Activated CD8-positive, alpha-beta memory T cell treated with anti-CD3 and anti-CD28 coated beads, Interleukin-2, amount 50 U/mL, for 24 hours (primary cell): ENCODE data around the gene TMED10.
"Not testable (repeated sequence)": the region's sequence is repeated elsewhere in the genome, so short reads cannot be mapped to it uniquely, and the experiment has no call there.

Experiments used
- DNase-seq: peaks from one replicate; pipeline ENCODE4 v3.0.0-alpha.2; 2020; ENCODE audit errors: extremely low read depth

TMED10 gene

DNA sequence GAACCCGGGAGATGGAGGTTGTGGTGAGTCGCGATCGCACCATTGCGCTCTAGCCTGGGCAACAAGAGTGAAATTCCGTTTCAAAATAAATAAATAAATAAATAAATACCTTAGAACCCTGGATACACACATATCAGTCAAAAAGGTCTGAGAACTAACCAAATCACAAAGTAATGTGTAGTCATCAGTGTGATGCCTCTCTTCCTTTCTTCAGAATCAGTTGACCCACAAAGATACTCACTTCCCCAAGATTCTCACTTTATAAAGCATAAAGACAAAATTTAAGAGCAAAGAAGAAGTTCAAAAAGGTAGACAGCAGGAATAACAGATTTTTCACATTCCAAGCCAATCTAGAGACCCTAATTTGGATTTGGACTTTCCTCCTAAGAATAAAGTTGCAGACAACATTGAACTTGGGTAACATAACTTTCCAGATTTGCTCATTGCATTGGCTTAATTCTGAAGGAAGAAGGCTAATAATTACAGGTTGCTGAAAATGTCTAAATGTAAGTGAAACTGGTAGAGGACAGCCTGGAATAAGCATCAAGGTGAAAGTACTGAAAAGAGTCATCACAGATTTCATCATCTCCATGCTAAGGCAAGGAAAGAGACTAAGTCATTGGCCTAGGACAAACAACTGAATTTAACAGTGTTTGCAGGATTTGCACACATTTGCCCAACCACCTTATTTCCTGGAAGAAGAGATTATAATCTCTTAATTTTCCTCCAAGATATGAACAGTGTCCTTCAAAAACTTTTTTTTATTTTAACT lies 17.4 kb downstream of the TMED10 start:
- DNase-seq: no peak

DNA sequence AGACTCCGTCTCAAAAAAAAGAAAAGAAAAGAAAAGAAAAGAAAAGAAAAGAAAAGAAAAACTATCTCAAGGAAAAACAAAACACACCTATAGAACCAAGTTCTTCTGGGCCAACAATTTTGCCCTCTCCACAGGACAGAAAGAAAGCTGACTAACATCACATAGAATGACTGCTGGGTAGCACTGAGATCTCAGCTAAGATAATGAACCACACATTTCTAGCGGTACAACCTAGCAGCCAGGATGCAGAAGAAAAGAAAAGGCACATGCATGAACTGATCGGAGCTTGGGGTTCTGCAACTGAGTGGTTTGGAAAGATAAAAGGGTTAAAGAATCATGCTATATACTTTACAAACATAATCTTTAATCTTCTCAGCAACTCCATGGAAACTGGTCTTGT lies 19.5 kb downstream of the TMED10 start:
- DNase-seq: no peak

GRCh38 chr14:75156111-75156510 lies 20.3 kb downstream of the TMED10 start:
- no peak for DNase-seq

DNA sequence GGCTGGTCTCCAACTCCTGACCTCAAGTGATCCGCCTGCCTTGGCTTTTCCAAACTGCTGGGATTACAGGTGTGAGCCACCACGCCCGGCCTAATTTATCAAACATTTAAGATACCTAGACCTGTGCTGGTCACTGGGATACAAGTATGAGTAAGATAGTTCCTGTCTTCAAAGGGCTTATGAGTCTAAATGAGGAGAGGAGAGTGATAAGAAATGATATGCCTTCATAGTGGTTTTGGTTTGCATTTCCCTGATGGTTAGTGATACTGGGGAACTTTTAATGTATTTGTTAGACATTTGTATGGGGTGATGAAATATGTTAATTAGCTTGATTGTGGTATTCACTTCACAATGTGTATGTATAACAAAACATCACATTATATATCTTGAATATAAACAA lies 21.2 kb downstream of the TMED10 start:
- no peak for DNase-seq

GRCh38 chr14:75153295-75153694 lies 23.1 kb downstream of the TMED10 start:
- no peak for DNase-seq

GRCh38 chr14:75151851-75152250 lies 24.6 kb downstream of the TMED10 start:
- DNase-seq: no peak

- not testable (repeated sequence) for DNase-seq
Observed at GRCh38 chr14:75150637-75151036, 25.8 kb downstream of the TMED10 start.

DNA sequence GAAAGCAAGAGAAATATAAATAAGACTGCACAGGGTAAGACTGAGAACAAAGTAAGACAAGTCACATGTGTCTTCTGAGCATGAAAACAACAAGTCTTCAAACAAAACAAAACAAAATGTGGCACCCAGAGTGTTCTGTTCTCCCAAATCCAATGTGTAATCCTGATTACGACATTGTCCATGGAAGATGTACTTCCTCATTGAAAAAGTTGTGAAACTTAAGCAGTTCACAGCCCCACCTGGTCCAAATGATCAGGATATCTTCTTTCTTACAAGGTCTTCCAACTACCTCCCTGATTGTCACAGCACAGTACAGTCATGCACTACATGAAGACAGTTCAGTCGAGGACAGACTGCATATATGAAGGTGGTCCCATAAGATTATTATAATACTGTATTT lies 26.3 kb downstream of the TMED10 start:
- DNase-seq: no peak

- no peak for DNase-seq
Observed at GRCh38 chr14:75147423-75148071, 28.9 kb downstream of the TMED10 start.

DNA sequence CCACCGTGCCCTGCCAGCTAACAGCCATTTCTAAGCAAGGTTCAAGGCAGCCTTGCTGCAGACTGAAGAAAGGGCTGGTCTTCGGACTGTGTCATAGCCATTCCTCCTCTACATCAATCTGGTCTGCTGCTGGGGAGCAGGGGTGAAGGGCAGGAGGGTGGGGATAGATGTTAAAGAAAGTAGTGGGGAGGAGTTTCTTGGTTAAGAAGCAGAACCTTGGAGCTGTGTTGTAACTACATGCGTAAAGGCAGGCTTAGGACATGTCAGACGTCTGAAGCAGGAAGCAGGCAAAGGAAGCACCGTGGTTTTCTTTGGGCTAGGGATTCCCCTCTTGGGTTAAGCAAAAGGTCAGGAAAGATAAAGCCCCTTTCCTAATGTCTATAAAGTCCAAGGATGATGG lies 31.5 kb downstream of the TMED10 start:
- DNase-seq: no peak

GRCh38 chr14:75143761-75144527 lies 32.5 kb downstream of the TMED10 start:
- DNase-seq: no peak

DNA sequence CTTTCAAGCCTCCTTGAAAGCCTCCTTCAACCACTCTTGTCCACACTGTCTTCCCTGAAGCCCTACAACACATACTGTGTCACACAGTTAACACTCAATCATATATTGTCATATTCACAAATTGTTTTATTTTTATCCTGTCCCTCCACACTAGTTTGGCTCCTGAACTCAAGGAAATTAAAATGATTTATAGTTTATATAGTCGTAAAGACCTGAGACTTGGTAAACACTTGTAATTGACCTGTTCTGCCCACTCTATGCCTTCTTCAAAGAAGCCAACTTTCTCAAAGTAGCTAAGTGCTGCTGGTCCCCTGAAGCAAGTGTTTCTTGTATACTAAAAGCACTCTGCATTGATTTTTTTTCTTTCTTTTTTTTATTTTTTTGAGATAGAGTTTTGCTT lies 33.9 kb downstream of the TMED10 start:
- DNase-seq: no peak

- no peak for DNase-seq
Observed at GRCh38 chr14:75141967-75142366, 34.4 kb downstream of the TMED10 start.

DNA sequence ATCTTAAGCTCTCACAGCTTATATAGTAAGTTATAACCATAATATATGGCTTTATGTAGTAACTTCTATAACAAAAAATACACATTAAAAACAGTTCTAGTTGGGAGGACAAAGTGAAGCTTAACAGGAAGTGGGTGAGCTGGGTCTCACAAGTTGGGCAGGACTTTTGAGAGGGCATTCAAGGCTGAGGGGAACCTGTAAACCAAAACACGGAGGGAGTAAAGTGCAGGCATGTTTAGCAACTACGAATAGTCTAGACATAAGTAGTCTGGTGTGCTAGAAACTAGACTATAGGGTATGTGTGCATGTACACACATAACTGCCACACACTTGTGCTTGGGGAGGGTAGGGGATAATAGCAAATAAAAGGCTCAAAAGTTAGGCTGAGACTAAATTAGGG lies 35.4 kb downstream of the TMED10 start:
- no peak for DNase-seq

DNA sequence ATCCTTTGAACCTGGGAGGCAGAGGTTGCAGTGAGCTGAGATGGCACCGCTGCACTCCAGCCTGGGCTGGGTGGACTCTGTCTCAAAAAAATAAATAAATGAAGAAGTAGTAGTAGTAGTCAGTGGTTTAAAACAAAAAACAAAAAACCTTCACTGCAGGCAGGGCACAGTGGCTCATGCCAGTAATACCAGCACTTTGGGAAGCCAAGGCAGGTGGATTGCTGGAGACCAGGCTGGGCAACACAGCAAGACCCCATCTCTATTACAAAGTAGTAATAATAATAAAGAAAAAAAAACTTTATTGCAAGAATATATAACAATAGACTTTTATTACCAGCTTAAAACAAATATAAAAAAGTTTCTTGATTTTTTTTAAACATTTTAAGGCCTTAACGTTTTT lies 35.8 kb downstream of the TMED10 start:
- DNase-seq: no peak

DNA sequence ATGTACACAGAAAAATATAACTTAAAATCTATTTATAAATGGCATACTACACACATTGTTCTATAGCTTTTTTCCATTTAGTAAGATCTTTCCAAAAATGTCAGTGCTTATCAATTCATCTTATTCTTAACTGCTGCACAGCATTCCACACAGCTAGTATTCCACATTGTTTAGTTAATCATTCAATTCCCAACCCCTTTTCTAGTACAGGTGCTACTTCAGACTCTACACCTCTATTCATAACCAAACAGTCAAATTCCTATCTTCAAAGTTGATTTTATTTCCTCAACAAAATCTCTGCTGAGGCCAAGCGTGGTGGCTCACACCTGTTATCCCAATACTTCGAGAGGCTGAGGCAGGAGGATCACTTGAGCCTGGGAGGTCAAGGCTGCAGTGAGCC lies 37.2 kb downstream of the TMED10 start:
- DNase-seq: no peak

- DNase-seq: no peak
Observed at GRCh38 chr14:75138492-75138891, 37.9 kb downstream of the TMED10 start.

- DNase-seq: no peak
Observed at GRCh38 chr14:75134644-75135043, 41.8 kb downstream of the TMED10 start.

DNA sequence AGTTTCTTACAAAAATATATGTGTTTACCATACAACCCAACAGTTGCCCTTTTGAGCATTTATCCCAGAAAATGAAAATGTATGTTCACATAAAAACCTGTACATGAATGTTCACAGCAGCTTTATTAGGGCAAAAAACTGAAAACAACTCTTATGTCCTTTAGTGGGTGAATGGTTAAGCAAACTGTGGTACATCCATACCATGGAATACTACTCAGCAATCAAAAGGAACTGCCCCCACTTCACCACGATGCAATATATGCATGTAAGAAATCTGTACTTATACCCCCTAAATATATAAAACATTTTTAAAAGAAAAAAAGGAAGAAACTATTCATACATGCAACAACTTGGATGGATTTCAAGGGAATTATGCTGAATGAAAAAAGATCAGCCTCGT lies 42.8 kb downstream of the TMED10 start:
- no peak for DNase-seq

GRCh38 chr14:75132382-75133086 lies 43.9 kb downstream of the TMED10 start:
- no peak for DNase-seq

DNA sequence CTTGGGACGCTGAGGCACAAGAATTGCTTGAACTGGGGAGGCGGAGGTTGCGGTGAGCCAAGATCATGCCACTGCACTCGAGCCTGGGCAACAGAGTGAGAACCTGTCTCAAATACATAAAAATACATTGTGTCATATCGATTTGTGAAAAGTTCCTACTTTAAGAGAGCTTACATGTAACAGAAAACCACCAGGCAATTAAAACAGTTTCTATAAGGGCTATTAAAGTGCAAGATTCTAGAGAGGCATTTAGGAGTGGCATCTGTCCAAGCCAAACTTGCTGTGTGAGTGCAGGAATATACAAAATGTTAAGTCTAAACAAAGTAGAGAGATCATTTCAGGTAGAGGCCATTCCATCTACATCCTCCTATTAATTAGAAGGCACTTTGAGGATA lies 47.8 kb downstream of the TMED10 start:
- DNase-seq: no peak

DNA sequence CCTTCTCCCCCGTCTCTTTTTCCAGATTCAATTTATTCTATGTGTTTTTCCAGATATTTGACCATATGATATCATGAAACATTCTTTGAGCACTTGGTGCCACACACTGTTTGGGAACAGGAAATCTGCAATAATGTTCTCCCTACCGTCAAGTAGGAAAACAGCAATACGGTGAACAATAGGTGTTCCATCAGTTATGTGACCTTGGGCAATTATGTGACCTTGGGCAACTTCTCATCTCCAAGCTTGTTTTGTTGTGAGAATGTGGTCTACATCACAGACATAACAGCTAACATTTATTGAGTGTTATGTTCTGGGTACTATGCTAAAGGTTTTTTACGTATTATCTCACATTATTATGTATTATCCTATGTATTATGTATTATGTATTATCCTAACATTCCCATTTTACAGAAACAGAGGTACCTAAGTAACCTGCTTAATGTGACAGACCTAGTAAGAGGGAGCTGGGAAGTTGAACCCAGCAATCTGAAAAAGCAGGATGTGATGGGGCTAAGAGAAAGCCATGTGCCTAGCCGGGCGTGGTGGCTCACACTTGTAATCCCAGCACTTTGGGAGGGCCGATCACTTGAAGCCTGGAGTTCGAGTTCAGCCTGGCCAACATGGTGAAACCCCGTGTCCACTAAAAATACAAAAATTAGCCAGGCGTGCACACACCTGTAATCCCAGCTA lies 48.4 kb downstream of the TMED10 start:
- DNase-seq: no peak
